ENCODE measurements around the gene CACNA2D3.

Gene CACNA2D3

DNA sequence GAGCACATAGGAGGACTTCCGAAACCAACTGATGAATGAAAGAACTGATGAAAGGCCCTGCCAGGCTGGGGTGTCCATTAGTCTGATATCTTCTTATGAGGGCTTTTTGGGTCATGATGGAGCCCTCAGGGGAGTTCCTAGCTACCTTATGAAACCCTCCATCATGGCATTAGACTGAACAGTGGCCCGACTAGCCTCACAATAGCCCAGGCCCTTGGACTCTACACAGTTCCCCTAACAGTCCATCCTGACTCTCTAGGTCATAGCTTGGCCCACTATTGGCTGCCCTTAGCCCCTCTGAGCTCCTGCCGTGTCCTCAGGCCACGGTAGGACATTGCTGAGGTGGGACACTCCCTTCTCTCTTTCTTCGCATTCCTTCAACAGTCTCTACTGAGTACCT is 365.9 kb downstream of the CACNA2D3 start:
- no peak for DNase-seq

DNA sequence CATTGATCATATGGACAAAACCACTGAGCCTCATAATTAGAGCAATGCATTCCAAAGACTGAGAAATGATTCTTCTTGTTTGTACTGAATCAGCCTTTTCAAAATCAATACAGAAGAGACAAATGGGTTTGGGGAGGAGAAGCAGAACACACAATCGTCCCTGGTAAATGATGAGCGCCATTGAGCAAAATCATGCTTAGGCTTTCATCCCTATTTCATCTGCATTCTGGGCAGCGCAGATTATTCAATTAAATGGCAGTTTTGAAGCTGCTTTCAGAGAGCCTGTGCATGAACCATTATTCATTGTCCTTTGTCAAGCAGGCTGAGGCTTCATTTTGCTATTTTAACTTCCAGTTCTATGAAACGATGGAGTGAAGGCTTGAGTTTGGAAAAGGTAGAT is 371.9 kb downstream of the CACNA2D3 start:
- no peak for DNase-seq

DNA sequence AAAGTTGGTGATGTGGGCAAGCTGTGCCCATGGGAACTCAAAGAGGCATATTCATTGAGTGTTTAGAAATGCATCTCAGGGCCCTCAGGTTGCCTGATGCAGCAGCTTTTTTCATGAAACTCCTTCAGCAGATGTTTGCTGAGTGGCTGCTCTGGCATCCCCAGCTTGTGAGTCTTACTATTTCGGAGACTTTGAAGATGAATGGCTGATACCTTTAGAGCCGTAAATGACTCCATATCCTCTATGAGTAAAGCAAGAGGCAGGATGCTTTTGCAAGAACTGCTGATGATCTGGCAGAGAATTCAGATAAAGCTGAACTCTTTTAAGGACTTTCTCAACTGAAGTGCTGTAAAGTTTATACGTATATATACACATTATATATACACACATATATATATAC is 384.3 kb downstream of the CACNA2D3 start:
- no peak for DNase-seq

DNA sequence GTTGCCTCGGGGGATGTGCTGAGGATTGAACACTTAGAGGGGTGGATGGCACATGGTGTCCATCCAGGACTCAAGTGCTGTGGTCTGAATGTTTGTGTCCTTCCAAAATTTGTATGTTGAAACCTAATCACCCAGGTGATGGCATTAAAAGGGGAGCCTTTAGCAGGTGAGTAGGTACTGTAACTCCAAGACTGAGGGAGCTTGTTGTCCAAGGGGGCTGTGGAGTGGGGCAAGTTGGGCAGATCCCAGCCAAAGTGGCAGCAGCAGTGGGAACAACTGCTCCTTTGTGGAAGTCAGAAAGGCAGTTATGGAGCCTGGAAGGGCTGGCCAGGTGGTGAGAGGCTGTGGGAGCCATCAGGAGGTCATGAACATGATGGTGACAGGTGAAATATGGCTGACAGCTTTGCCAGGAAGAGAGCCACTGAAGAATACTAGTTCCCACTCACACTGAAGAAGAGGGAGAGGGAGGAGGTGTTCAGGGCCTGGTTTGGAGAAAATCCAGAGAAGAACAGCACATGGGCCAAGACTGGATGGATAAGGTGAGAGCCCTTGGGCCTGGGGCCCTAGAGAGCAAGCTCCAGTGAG is 385.6 kb downstream of the CACNA2D3 start:
- DNase-seq: no peak

DNA sequence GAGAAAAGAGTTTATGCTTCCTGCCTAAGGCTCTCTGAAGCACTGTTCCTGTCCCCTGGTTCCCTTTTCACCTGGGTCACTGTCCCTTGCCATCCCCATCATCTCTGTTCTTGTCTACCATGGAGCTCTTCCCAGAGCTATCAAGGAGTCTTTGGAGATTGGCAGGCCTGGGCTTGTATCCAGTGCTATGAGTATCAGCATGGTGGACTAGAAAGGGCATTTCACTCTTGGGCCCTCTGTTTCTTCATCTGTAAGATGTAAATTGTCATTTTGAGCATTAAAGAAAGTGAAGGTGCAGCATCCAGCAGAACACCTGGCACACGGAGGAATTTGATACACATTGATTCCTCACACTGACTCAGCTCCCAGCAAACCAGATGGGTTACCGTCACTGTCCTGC is 388.2 kb downstream of the CACNA2D3 start:
- DNase-seq: no peak

DNA sequence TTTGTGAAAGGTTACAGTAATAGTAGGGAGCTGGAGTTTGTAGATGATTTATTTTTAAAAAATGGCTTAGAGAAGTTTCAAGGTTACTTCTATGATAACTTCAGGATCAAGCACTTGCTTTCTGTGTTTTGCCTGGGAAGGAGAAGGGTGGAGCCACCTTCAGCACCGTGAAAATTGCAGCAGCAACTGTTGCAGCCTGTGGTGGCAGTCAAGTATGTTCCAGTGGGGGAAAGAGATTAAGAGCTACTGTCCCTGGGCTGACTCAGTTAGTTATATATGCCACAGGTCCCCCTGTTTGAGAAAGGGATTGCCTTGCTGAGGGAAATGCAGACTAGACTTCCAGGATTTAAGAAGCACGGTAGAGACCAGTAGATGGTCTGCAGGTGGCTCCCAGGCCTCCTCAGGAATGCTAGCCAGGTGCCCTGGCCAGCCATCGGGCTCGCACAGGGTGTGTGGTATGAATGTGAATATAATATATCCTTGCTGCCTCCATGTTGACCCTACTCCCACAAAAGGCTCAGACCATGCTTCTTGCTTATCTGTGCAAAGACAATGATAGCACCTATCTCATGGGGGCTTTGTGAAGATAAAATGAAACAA is 389.5 kb downstream of the CACNA2D3 start:
- DNase-seq: no peak

DNA sequence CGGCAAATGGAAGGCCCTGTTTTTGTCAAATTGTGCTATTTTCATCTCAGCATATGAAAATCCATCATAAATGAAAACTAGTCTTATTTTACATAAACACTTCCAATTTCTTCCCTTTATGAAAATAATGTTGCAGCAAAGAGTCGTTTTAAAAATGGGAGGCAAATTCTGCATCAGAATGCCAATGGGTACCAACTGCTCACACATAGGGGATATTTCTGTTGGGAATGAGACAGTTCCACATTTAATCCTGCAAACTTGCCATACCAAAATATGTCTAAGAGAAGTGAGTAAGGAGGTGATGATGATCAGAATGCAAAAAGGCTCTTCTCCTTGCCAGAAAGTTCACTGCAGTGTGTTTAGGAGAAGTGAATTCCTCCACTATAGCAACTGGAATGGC is 391.7 kb downstream of the CACNA2D3 start:
- no peak for DNase-seq

DNA sequence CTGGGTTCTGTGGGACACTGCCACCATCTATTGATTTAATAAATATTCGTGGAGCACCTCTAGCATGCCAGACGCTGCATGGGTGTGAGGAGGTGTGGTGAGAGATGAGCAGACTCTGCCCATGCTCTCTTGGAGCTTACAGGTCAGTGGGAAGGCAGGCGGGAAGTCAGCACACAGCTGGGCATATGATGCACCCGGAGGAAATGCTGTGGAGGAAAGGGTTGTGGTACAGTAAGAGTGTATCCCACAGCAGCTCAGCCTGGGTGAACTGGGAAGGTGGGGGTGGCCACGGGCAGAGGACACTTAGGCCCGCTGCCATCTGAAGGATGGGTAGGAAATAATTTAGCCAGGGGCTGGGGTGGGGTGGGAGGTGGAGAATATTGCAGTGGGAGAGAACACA is 392.1 kb downstream of the CACNA2D3 start:
- no peak for DNase-seq

DNA sequence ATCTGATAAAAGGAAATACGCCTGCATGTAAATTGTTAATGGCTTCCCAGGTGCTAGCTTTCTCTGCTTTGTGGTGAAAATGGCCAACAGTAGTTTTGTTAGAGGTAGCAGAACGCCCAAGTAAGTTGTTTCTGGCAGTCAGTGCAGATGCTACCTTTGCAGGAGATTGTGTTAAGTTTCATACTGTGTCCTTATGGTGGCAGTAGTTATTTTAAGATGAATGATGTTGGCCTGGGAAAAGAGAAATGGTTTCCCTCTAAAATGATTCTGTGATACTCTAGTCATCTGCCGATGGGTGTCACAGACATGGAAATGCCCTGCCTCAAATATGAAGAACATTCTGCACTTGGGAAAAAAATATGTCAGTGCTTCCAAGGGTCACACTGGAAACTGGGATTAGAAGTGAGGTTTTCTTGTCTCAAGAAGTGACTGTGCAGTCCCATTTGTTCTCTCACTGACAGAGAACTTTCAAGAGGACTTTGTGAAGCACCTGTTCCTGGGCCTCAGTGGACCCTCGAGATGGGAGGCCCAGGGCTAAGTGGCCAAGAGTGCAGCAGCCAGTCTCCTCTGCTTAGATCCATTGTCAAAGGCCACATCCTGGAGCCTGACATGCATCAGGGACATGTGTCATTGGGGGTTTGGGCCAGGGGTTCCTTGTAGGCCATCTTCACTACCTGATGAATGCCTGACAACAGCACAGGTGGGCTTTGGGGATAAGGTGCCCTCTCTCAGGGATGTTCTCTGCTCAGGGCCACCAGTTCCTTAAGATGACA is 393.3 kb downstream of the CACNA2D3 start:
- no peak for DNase-seq

DNA sequence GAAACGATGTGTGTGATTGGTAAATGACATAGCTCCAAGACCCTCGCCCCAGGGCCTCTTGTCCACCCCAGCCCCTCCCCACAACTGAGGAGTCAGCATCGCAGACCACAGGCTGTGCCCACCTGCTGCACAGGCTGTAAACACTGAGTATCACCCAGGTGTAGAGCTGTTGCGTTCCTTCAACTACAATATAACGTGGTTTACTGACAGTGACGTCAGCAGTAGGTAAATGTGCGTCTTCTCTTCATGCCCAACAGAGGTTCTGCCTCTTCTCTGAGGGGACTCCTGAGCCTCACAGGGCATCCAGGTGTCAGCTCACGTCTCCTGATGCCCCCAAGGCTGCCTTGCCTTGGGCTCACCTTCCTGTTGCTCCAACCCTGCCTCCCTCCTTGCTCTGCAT is 395.1 kb downstream of the CACNA2D3 start:
- DNase-seq: no peak

DNA sequence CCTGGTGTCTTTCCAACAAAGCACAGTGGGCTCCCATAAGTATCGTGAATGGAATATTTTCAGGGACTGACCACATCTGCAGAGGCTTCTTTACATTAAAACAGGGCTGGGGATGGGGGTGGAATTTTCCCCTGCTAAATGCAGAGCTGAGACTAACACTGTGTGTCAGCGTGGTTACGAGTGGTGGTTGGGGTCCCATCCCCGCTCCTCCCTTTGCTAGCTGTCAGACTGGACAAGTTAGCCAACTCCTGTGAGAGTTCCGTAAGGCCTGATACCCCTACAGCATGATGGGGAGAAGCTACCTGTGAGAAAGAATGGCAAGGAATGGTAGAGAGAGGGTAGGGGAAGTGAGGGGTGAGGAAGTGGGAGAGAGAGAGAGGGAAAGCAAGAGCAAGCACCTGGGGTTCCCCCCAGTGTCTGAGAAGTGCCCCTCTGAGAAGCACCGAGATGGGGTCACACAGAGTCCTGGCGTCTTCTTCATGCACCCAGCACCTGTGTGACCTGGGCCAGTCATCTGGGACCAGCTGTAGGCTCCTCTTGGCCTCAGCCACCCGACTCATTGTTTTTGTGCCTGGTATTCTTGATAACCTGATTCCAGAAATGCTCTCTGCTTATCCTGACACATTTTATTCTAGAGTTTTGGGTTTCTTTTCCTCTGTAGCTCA is 395.8 kb downstream of the CACNA2D3 start:
- no peak for DNase-seq

DNA sequence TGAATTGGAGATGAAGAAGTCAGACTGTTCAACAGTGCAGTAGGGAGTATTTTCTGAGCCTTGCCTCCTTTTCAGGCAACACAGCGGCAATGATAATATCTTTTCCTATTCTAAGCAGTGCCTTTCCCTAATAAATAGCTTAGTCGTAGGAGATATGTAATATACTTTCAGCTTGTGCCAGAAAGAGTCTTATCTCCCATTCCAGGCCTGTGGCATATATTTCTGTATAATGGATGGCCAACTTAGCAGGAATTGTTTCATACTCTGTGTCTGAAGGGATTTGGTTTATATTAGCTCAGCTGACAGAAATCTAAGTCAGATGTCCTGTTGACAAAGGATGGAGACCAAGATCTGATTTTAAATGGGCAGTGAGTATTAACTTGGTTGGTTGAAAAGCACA is 397.1 kb downstream of the CACNA2D3 start:
- DNase-seq: no peak

DNA sequence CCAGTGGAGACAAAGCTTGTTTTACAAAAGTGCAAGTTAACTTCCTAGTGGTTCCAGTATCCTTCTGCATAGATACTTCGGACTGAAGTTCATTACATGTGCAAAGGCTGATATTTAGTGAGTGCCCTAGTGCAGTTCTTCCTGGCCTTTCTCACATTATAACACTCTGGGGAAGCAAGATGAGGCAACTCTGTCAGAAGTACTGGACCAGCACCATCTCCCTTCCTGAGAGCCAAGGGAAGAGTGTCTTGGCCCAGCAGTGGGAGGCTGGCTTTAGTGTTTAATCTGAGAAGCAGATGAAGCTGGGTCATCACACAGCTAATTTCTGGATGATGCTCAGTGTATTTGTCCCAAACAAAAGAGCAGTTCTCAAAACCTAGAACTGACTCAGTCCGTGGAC is 397.7 kb downstream of the CACNA2D3 start:
- DNase-seq: no peak

DNA sequence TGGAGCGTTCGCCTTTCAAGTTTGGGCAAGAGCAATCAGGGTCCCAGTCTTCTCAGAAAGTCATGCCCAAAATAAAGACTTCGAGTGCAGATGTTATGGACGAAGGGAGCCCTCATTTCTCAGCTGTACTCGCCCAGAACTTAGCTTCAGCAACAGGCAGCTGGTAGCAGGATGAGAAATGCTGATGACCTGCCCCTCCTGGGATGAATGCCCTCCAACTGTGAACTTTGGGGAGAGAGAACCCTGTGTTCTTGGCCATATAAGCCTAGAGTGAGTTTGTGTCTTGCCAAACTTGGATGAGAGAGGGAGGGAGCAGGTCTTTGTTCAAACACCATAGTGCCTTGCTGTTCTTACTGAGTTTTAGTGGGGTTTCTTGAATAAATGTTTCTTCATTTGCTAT is 405.2 kb downstream of the CACNA2D3 start:
- DNase-seq: no peak

DNA sequence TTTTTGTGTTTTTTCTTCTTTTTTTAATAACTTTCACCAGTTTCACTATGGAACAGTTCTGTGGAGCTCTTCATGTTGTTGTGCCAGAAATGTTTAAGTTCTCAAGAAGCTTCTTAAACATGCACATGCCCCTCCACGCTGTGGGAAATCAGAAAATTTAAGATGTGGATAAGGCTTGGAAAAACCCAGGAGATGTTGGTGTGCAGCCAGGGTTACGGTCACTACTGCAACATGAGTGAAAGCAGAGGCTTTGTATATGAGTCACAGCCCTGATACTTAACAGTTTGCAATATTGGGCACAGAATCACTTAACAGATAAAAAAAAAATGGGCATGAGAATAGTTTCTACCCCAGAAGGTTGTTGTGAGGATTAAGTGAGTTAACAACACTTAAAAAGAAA is 405.6 kb downstream of the CACNA2D3 start:
- DNase-seq: no peak

DNA sequence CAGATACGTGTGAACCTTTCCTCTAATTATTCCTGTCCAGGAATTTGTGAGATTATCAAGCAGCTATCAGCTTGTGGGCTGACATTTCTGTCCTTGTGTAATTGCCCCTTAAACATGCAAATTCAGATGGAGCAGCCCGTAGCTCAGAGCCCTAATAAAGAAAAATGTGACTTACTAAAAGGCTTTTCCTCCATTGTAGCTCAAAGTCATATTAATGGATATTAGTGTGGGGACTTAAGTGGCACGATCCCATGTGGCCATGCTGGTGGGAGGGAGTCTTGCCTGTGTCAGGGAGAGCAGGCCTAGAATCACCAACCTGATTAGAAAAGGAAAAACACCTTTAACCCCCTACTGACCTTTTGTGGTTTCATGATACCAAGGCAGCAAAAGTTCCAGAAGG is 406.3 kb downstream of the CACNA2D3 start:
- DNase-seq: no peak

DNA sequence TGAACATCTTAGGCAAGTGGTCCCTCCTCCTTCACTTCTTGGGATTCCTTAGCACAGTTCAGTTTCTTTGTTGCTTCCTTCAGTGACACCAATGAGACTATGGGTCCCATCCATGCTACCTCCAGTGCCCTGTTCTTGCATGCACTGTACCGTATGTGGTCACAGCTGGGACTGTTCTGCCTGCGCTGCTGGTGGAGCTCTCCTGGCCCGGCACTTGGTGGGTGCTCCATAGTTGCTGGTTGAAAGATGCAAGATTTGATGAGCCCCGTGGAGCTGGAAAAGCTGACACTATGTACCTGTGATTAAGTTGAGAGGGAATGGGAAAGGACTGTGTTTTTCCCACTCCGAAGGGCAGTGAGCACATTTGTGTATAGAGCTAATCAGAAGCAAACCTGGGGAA is 407.7 kb downstream of the CACNA2D3 start:
- no peak for DNase-seq

DNA sequence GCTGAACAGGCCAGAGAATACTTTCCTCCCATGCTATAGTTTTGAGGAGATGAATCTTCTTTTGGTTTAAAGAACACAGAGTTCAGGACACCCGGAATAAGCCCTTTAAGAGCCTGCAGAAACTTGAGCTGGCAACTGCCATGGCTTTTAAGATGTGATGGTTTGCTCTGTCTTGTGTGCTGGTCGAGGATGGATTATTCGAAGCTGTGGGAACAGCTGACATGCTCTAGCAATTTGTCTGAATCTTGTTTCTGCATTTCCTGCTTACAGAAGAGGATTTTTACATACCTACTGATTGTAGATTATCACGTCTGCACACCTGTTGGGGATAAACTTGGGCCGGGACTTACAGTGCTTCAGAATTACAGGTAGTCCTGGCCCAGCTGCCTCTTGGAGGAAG is 408.6 kb downstream of the CACNA2D3 start:
- DNase-seq: no peak

DNA sequence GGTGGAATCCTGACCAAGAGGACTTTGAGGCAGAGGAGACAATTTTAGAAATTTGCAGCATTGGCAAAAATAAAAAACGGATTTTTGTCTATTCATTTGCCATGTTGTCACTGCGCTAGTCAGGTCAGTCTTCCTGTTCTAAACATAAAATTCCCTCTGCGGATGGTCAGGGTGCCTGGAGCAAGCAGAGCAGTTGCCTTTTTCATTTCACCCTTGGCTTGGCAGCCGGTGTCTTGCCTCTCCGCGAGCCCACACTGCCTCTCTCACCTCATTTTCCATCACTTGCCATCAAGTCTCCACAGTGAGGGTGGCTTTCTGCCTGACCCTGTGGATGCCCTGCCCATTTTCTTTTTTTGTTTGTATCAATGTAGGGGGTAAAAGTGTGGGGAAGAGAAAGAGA is 409.4 kb downstream of the CACNA2D3 start:
- DNase-seq: no peak

DNA sequence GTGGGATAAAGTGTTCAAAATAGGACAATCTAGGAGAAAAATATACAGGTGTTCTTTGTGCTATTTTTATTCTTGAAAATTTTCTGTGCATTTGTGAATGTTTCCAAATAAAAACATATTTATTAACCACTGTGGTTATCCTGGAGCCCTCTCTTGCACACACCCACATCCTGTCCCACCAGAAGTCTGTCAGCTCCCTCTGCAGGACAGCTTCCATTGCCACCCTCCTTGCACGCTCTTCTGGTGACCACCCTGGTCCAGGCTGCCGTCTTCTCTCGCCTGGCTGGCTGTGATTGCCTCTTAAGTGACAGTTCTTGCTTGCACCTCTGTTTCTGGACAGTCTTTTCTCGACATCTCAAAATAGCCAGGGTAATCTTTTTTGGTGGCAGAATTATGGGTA is 411.5 kb downstream of the CACNA2D3 start:
- DNase-seq: no peak

DNA sequence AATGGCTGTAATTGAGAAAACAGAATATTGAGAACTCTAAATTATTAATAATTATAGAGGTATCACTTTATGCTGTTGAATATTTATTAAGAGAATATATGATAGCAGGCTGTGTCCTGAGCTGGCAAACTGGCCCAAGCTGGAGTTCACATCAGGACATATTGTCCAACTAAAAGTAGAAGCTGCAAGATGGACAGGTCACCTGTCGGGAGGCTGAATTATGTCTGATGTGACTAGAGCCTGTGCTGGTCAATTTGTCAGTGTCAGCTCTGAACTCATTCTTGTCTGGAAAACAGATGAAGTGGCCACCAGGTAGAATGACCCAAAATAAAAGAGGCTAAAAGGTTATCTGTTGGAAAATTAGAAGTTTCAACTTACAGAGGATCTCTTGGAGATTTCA is 413.3 kb downstream of the CACNA2D3 start:
- no peak for DNase-seq

DNA sequence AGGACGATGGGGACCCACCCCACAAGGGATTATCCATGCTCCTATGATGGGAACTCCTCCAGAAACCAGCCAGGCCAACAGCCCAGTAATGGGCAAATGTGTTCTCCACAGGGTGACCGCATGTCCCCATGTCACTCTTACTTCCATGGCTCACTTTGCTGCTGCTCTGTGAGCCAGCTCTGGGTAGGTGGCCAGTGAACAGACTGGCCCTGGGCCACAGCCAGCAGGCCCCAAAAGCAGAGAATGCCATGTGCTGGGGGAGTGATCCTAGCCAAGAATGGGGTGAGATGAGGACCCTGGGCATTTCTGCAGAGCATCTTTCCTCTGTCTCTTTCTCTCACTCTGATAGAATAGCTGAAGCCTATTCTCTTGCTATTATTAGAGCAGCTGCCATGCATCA is 414.1 kb downstream of the CACNA2D3 start:
- DNase-seq: no peak

DNA sequence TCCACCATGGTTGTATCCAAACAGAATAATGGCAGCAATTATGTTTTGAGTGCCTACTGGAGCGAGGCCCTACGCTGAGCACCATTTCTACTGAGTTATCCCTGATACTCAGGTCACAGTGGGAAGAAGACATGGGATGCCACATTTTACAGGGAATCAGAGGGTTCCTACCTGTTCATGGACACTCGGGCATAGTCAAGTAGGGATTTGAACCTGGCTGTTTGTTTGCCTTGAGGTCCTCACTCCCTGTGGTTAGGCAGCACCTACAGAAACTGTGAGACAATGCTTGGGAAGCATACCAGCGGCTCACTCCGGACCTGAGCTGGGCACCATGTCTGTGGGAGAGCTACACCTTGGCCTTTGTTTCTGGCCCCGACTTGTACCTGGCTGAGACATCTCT is 415.2 kb downstream of the CACNA2D3 start:
- DNase-seq: no peak

DNA sequence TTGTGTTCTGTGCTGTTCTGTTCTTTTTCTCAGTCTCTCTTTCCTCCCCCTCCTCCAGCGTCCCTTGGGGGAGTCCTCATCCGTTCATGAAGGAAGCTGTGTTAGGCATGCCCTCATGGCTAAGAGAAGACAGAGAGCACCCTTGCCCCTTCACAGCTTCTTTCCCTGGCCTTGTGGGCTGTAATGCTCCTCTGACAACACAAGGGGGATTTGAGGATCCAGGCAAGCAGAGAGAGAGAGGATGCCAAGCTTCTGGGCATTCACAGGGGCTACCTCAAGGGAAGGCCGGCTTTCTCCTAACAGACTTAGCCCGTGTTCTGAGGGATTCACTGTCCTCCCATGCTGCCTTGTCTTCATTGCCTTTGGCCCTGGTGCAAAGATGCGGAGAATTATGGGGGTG is 416.0 kb downstream of the CACNA2D3 start:
- DNase-seq: no peak

Data from NCI-H2081 treated with DMSO at 0.1 percent for 48 hours (cell line).